ENCODE results near the gene TEX101. TPM values are rescaled to one million over a fixed set of nuclear protein-coding genes. Genes with fewer than 3 reads are reported as not detected.
"Not testable (repeated sequence)": the region's sequence is repeated elsewhere in the genome, so short reads cannot be mapped to it uniquely, and the experiment has no call there.

TEX101 gene
- total RNA-seq, 2 experiments from 2014 or later, result not detected

- H3K9me3 Mint-ChIP-seq; H3K27me3 Mint-ChIP-seq; CTCF ChIA-PET; DNase-seq; H3K27ac Mint-ChIP-seq; POLR2A ChIA-PET; H3K36me3 Mint-ChIP-seq (ENCODE audit: low read depth); H3K4me1 Mint-ChIP-seq; H3K4me3 Mint-ChIP-seq: not testable (repeated sequence)
Observed at GRCh38 chr19:43393501-43393900, 21.2 kb upstream of the TEX101 start.

- POLR2A ChIA-PET, result no interaction called here
- CTCF ChIA-PET, result no interaction called here
- no peak for DNase-seq
- Mint-ChIP-seq H3K4me3 (no peak overlapping the region), H3K9me3 (no peaks in the 10 kb centered on the region), H3K36me3 (ENCODE audit: low read depth) (no peaks in the 10 kb centered on the region), H3K4me1 (no peaks in the 10 kb centered on the region), H3K27me3 (peaks cover 15% of the 10 kb centered on the region), H3K27ac (no peak overlapping the region)
Observed at GRCh38 chr19:43395561-43395960, 19.1 kb upstream of the TEX101 start.

GRCh38 chr19:43406297-43406696 is 8.4 kb upstream of the TEX101 start:
- Mint-ChIP-seq H3K36me3 (ENCODE audit: low read depth) (no peaks in the 10 kb centered on the region), H3K4me1 (no peaks in the 10 kb centered on the region), H3K9me3 (no peaks in the 10 kb centered on the region), H3K27ac (no peak overlapping the region), H3K27me3 (peaks cover 4% of the 10 kb centered on the region), H3K4me3 (no peak overlapping the region)
- no peak for DNase-seq
- ChIA-PET CTCF (interaction anchor here (0.7 kb wide), 1 partner anchor 58 kb away, joined by 3 read pairs; no protein-coding TSS in a partner anchor), POLR2A (no interaction called here)

- Mint-ChIP-seq H3K27me3 (peaks cover 4% of the 10 kb centered on the region), H3K4me3 (no peak overlapping the region), H3K36me3 (ENCODE audit: low read depth) (no peaks in the 10 kb centered on the region), H3K27ac (no peak overlapping the region), H3K4me1 (no peaks in the 10 kb centered on the region), H3K9me3 (no peaks in the 10 kb centered on the region)
- DNase-seq, result no peak
- CTCF ChIA-PET, result no interaction called here
- POLR2A ChIA-PET, result no interaction called here
Observed at GRCh38 chr19:43407416-43408005, 7.2 kb upstream of the TEX101 start.

- no peaks in the 10 kb centered on the region for H3K4me1 Mint-ChIP-seq
Observed at GRCh38 chr19:43408043-43408442, 6.6 kb upstream of the TEX101 start.

GRCh38 chr19:43409415-43409814 is 5.3 kb upstream of the TEX101 start:
- Mint-ChIP-seq H3K36me3 (ENCODE audit: low read depth) (no peaks in the 10 kb centered on the region), H3K4me1 (no peaks in the 10 kb centered on the region), H3K27me3 (no peaks in the 10 kb centered on the region), H3K27ac (no peak overlapping the region), H3K9me3 (no peaks in the 10 kb centered on the region), H3K4me3 (no peak overlapping the region)
- no peak for DNase-seq
- ChIA-PET CTCF (interaction anchor here (0.8 kb wide), 1 partner anchor 30 kb away, joined by 3 read pairs; no protein-coding TSS in a partner anchor), POLR2A (no interaction called here)

More at GRCh38 chr19:43408043-43408442, 6.6 kb upstream of the TEX101 start:
- H3K4me3 Mint-ChIP-seq, result no peak overlapping the region
- H3K27ac Mint-ChIP-seq, result no peak overlapping the region
- no peak for DNase-seq
- no peaks in the 10 kb centered on the region for H3K9me3 Mint-ChIP-seq
- ChIA-PET CTCF (no interaction called here), POLR2A (no interaction called here)
- peaks cover 2% of the 10 kb centered on the region for H3K27me3 Mint-ChIP-seq
- no peaks in the 10 kb centered on the region for H3K36me3 Mint-ChIP-seq (ENCODE audit: low read depth)

- ChIA-PET CTCF (interaction anchor here (0.8 kb wide), 1 partner anchor 35 kb away, joined by 3 read pairs; no protein-coding TSS in a partner anchor), POLR2A (no interaction called here)
- Mint-ChIP-seq H3K27me3 (no peaks in the 10 kb centered on the region), H3K4me3 (no peak overlapping the region), H3K9me3 (no peaks in the 10 kb centered on the region), H3K36me3 (ENCODE audit: low read depth) (no peaks in the 10 kb centered on the region), H3K27ac (no peak overlapping the region), H3K4me1 (no peaks in the 10 kb centered on the region)
- no peak for DNase-seq
Observed at GRCh38 chr19:43412441-43412840, 2.2 kb upstream of the TEX101 start.

- ChIA-PET POLR2A (interaction anchor here (0.6 kb wide), 1 partner anchor 203 kb away, joined by 3 read pairs; no protein-coding TSS in a partner anchor), CTCF (interaction anchor here (1.2 to 3.1 kb wide), 3 partner anchors 15 to 102 kb away, joined by 4 to 18 read pairs (median 4); no protein-coding TSS in a partner anchor)
- no peaks in the 10 kb centered on the region for H3K9me3 Mint-ChIP-seq
- no peak for DNase-seq
- peaks cover 4% of the 10 kb centered on the region for H3K27me3 Mint-ChIP-seq
- no peaks in the 10 kb centered on the region for H3K36me3 Mint-ChIP-seq (ENCODE audit: low read depth)
- no peak overlapping the region for H3K4me3 Mint-ChIP-seq
- no peaks in the 10 kb centered on the region for H3K4me1 Mint-ChIP-seq
- H3K27ac Mint-ChIP-seq, result no peak overlapping the region
Observed at GRCh38 chr19:43416951-43417623, 2.4 kb downstream of the TEX101 start.

GRCh38 chr19:43420954-43421353 is 6.3 kb downstream of the TEX101 start:
- H3K36me3 Mint-ChIP-seq (ENCODE audit: low read depth), result no peaks in the 10 kb centered on the region
- POLR2A ChIA-PET, result no interaction called here
- CTCF ChIA-PET, result interaction anchor here (3.9 kb wide), 1 partner anchor 11 kb away, joined by 17 read pairs; no protein-coding TSS in a partner anchor
- H3K9me3 Mint-ChIP-seq, result no peaks in the 10 kb centered on the region
- no peak for DNase-seq
- H3K4me3 Mint-ChIP-seq, result no peak overlapping the region
- H3K27me3 Mint-ChIP-seq, result peaks cover 6% of the 10 kb centered on the region
- H3K27ac Mint-ChIP-seq, result no peak overlapping the region
- peaks cover 4% of the 10 kb centered on the region for H3K4me1 Mint-ChIP-seq

- H3K27me3 Mint-ChIP-seq, result peaks cover 6% of the 10 kb centered on the region
- CTCF ChIA-PET, result interaction anchor here (0.5 to 3.9 kb wide), 4 partner anchors 10 to 1602 kb away, joined by 3 to 17 read pairs (median 4); no protein-coding TSS in a partner anchor
- no peaks in the 10 kb centered on the region for H3K36me3 Mint-ChIP-seq (ENCODE audit: low read depth)
- no peaks in the 10 kb centered on the region for H3K9me3 Mint-ChIP-seq
- POLR2A ChIA-PET, result no interaction called here
- DNase-seq, result no peak
- peaks cover 4% of the 10 kb centered on the region for H3K4me1 Mint-ChIP-seq
- no peak overlapping the region for H3K27ac Mint-ChIP-seq
- H3K4me3 Mint-ChIP-seq, result no peak overlapping the region
Observed at GRCh38 chr19:43422000-43422688, 7.5 kb downstream of the TEX101 start.

GRCh38 chr19:43422689-43423066 is 8.0 kb downstream of the TEX101 start:
- CTCF ChIA-PET, result interaction anchor here (0.6 to 3.9 kb wide), 3 partner anchors 10 to 25 kb away, joined by 3 to 17 read pairs (median 4); no protein-coding TSS in a partner anchor
- no peak for DNase-seq
- no peaks in the 10 kb centered on the region for H3K9me3 Mint-ChIP-seq
- H3K4me1 Mint-ChIP-seq, result peaks cover 4% of the 10 kb centered on the region
- H3K27ac Mint-ChIP-seq, result no peak overlapping the region
- H3K27me3 Mint-ChIP-seq, result peaks cover 6% of the 10 kb centered on the region
- no peaks in the 10 kb centered on the region for H3K36me3 Mint-ChIP-seq (ENCODE audit: low read depth)
- H3K4me3 Mint-ChIP-seq, result no peak overlapping the region
- POLR2A ChIA-PET, result no interaction called here

GRCh38 chr19:43423779-43424178 is 9.1 kb downstream of the TEX101 start:
- no peak overlapping the region for H3K27ac Mint-ChIP-seq
- H3K9me3 Mint-ChIP-seq, result no peaks in the 10 kb centered on the region
- peaks cover 4% of the 10 kb centered on the region for H3K4me1 Mint-ChIP-seq
- H3K27me3 Mint-ChIP-seq, result peaks cover 6% of the 10 kb centered on the region
- no peaks in the 10 kb centered on the region for H3K36me3 Mint-ChIP-seq (ENCODE audit: low read depth)
- POLR2A ChIA-PET, result no interaction called here
- CTCF ChIA-PET, result interaction anchor here (3.9 kb wide), 1 partner anchor 9 kb away, joined by 17 read pairs; no protein-coding TSS in a partner anchor
- DNase-seq, result no peak
- H3K4me3 Mint-ChIP-seq, result no peak overlapping the region

Data from activated CD4-positive, alpha-beta memory T cell treated with anti-CD3 and anti-CD28 coated beads, Interleukin-2, amount 10 ng/mL, durations not matched to agents 7 days and 5 days (primary cell).